NCI-H1092 (cell line): Measurements from ENCODE around the gene ZNF669.

ENCODE experiments used
- DNase-seq: peaks from one replicate; lab custom pipeline; 2025; lab: John Stamatoyannopoulos, UW

Gene ZNF669

DNA sequence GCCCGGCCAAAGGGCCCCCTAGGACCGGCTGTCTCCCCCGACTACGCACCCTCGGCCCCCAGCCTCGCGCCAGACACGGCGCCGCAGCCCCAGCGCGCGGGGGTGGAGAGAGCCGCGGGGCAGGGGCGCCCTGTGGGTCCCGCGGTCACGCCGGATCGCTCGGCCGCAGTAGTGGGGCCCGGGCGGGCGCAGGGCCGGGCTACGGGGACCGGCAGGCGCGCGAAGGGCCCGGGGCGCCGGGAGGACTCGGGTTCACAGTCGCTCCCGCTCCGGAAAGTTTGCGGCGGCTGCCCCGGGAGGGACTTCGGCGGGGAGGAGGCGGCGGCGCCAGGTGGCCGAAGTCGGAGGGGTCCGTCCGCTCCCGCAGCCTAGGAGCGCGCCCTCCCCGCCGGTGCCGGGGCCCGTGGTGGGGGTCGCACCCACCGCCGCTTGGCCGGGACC, 7.1 kb upstream of the ZNF669 start:
- DNase-seq: no peak

- no peak for DNase-seq
These were observed 6.6 kb upstream of the ZNF669 start for GRCh38 chr1:247110627-247111258.

DNA sequence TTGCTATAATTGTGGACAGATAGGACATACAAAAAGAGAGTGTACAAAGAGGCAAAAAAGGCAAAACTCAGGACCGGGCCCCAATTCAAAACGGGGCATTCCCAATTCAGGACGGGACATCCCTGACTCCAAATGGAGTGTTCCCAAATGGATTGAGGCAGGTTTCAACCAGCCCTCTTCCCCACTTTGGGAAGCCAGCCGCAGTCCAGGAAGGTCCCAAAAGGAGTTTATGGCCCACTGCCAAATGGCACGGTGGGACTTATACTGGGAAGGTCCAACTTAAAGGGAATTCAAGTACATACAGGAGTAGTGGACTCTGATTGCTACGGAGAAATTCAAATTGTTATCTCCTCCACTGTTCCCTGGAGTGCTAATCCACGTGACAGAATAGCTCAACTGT, 3.5 kb upstream of the ZNF669 start:
- DNase-seq: no peak

DNA sequence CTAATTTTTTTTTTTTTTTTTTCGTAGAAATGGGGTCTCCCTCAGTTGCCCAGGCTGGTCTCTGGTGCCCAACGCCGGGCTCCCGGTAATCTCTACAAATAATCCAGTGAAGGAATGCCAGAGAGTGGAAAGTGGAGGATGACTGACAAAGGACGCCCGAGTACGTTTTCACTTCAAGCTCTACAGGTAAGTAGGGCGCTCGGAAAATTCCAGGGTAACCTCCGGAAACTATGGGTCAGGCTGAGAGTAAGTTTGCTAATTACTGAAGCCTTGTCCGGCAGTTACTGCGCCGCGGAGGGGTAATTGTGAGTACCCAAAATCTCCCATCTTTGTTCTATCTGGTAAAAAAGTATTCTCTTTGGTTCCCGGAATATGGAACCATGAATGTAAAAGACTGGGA, 1.8 kb upstream of the ZNF669 start:
- DNase-seq: no peak

GRCh38 chr1:247104965-247105364, 809 bp upstream of the ZNF669 start:
- DNase-seq: no peak

DNA sequence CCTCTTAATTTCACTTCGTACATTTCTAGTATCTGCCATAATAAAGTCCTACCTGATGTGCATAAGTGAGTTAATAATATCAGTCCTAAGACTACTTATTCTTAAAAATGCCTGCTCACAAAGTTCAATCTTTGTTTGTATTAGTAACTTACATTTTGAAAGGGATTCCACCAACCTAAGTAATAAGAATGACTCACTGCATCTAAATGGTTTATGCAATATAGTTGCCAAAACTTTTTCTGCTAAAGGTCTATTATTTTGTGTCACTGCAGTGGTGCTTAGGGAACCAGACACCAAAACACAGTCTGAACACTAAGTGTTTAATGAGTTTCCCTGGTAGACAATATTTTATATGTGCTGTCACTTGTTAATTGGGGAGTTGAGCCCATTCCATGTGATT, 1.8 kb downstream of the ZNF669 start:
- DNase-seq: no peak

GRCh38 chr1:247100676-247101279, 3.4 kb downstream of the ZNF669 start:
- DNase-seq: no peak

DNA sequence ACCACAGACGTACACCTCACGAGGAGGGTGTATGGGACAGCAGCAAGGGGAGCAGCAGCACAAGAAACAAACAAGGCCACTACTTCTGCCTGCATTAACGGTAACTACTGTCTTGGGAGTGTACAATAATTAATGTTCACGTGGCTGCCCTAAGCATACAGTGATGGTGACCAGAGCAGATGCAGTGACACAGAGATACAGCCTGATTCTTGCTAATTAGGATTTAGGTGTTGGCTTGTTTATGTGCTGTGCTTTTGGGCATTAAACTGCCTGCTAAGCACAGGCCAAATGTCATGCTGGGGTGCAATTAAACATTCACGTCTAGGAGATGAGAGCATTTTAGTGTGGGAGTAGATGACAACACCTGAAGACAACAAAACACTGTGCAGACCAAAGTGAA, 7.2 kb downstream of the ZNF669 start:
- DNase-seq: no peak

- no peak for DNase-seq
These were observed 7.6 kb downstream of the ZNF669 start for GRCh38 chr1:247096544-247096943.

- DNase-seq: no peak
These were observed 8.0 kb downstream of the ZNF669 start for GRCh38 chr1:247096112-247096511.

- DNase-seq: no peak
These were observed 13.7 kb downstream of the ZNF669 start for GRCh38 chr1:247090455-247090854.

DNA sequence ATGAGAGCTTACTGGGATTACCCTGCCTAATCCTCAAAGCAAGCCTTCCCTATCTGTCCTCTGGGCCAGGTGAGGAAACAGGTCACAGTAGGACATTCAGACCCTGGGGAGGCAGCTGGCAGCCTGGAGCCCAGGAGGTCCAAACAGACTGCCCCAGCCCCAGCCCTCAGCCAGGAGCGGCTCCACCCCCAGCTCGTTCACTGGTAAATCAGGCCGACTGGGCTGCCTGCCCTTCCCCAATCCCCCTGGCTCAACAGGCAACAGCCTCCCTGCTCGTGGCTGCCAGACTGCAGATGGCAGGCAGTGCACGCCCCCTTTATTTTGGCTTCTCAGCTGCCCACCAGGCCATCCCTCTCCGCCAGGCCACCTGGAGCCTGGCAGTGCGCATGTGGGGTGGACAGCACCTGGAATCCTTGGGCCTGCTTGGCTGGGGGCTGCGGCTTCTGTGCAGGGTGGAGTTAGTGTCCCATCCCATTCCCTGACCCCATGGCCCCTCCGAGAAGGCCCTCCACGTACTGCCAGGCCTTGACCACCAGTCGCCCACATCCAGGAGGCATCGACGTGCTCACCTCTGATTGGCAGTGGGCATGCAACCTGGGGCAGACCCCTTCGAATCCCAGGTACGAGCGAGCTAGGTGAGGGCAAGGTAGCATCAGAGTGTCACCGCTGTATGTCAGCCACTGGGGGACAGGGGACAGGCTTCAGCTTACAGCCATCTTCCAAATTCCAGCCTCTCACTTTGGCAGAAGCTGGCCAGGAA, 14.4 kb downstream of the ZNF669 start:
- DNase-seq: no peak

GRCh38 chr1:247088967-247089366, 15.2 kb downstream of the ZNF669 start:
- no peak for DNase-seq

GRCh38 chr1:247087256-247087655, 16.9 kb downstream of the ZNF669 start:
- DNase-seq: no peak

DNA sequence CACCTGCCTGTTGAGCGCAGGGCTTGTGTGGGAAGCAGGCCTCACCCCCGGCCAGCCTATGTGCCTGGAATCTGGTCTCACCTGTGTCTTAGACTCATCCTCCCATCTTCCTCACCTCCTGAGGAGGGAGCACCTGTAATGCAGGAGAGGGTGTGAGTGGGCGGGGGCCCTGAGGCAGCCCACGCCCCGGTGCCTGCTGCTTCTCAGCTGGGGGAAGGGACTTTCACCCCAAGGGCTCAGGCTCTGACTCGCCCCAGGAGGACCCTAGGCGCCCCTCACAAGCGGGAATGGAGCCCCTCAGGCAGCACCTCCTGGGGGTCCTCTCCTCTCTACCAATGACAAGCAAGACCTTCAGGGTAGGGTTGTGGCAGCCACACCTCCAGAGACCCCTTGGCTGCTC, 18.8 kb downstream of the ZNF669 start:
- no peak for DNase-seq

GRCh38 chr1:247084771-247085170, 19.4 kb downstream of the ZNF669 start:
- DNase-seq: no peak

GRCh38 chr1:247079141-247079874, 24.8 kb downstream of the ZNF669 start:
- DNase-seq: no peak

DNA sequence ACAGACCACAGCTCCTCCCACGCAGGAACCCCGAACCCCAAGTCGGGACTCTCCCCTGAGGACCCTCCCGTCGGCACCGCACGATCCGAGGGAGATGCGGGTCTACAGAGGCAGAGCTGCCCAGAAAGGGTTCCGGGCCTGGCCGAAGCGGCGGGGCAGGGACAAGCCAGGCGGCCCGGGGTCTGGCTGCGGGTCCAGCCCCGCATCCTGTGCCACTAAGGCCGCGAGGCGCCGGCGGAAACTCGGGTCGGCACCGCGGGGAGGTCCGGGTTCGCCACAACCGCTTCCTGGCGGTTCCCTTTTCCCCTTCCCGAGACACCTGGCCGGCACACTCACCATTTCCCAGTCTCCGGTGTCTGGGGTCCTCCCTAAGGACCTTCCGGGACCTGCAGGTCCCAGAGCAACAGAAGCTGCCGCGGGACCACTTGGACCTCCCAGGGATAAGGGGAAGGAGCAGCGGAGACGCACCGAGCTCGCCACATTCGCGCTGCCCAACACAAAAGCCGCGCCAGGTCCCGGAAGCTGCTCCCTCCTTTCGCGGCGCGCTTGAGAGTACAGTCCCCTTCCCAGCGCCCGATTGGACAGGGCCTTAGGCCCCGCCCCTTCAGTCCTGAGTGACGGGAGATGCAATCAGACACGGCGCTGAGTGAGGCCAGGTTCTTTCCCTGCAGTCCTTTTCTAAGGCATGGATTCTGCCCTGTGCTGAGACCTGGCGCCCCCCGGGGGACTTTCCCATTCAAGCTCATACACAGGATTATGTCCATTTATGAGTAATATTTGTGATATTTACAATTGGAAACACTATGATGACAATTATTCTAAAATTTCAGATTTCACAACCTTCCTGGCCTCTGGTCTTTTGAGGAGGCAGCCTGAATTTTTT, 25.7 kb downstream of the ZNF669 start, which contains the start of gene ZNF670:
TSS of gene ZNF670 (minus strand) at position 554 of the 883 bp plus-strand sequence. CDS start at position 339, 215 bp downstream.
- peak; percentile 98 for DNase-seq

DNA sequence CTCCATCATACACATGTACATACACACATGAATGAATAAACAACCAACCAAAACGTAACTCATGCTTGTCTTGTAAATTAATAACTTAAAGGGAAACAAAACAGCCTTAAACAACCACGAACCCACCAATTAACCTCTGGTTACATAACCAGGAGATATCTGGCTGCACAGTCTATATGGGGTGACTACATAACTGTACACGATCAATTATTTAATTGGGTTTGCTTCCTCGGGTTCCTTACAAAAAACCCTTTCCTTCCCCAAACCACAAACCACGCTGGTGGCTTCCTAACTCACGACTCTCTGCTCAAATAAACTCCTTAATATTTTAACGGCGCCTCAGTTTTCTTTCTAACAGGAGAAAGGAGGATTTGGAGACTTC, 26.3 kb downstream of the ZNF669 start:
- DNase-seq: no peak

DNA sequence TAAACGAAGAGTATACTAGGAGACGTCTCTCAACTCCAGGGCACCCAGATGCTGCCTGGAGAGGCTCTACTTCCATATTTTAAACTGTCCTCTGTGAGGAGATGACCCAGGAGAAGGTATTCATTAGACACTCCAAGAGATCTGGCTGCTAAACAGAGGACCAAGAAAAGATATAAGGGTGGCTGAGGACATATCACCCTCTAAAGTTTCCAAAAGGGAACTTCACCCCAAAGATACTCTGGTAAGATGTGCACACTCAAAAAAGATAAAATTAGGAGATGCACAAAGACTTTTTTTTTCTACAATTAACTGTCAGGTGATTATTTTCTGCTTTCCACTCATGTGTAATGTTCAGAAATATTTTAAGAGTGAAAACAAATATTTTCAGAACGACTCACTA, 26.9 kb downstream of the ZNF669 start:
- DNase-seq: no peak

DNA sequence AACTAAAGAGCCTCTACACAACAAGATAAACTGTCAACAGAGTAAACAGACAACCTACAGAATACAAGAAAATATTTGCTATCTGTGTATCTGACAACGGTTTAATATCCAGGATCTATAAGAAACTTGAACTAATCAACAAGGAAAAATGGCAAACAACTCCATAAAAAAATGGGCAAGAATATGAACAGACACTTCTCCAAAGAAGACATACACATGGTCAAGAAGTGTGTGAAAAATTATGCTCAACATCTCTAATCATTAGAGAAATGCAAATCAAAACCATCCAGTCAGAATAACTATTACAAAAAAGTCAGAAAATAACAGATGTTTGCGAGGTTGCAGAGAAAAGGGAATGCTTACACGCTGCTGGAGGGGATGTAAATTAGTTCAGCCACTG, 33.5 kb downstream of the ZNF669 start:
- DNase-seq: no peak

- no peak for DNase-seq
These were observed 39.9 kb downstream of the ZNF669 start for GRCh38 chr1:247064304-247064703.
